Gastrocnemius medialis (tissue), 4 donors: Measurements from ENCODE around the gene SPEG. TPM values are rescaled to one million over a fixed set of nuclear protein-coding genes. Genes with fewer than 3 reads are reported as not detected.

ENCODE experiments used
- ATAC-seq, 2 donors: fragments of 150-250 bp; one replicate each; pipeline ENCODE4 v1.9.1; 2016
- DNase-seq, 2 donors: peaks; one replicate each; pipeline ENCODE4 v3.0.0-alpha.2; 2019
- H3K27ac ChIP-seq, 4 donors: fragments of 200-600 bp; sonication (generic); 1 replicate in 1 of 4; 2 replicates in 3 of 4; pipeline ENCODE4 v1.5.1; 2016 to 2018; ENCODE audit warnings: mild to moderate bottlenecking in 2 of 4, moderate library complexity in 1 of 4
- H3K27me3 ChIP-seq, 3 donors: fragments of 200-600 bp; sonication (generic) in 2 of 3; 1 replicate in 1 of 3; 2 replicates in 2 of 3; pipeline versions ENCODE4 v1.5.1 to v1.6.0; 2016 to 2019; ENCODE audit warnings: mild to moderate bottlenecking in 1 of 3, moderate library complexity in 1 of 3
- H3K36me3 ChIP-seq, 2 donors: fragments of 200-600 bp; sonication (generic) in 1 of 2; one replicate each; pipeline ENCODE4 v1.5.1; 2017 to 2018
- H3K4me1 ChIP-seq, 2 donors: fragments of 200-600 bp; sonication (generic) in 1 of 2; one replicate each; pipeline ENCODE4 v1.5.1; 2016 to 2017; ENCODE audit warnings: mild to moderate bottlenecking in 2 of 2
- H3K4me3 ChIP-seq, 4 donors: fragments of 200-600 bp; sonication (generic) in 3 of 4; 1 replicate in 1 of 4; 2 replicates in 3 of 4; pipeline ENCODE4 v1.5.1; 2016 to 2019; ENCODE audit warnings: mild to moderate bottlenecking in 2 of 4
- H3K9me3 ChIP-seq, 3 donors: fragments of 200-600 bp; sonication (generic) in 2 of 3; 1 replicate in 1 of 3; 2 replicates in 2 of 3; pipeline ENCODE4 v1.5.1; 2016 to 2019
- POLR2A ChIP-seq, 2 donors: fragments of 450-650 bp; IDR thresholded peaks; one replicate each; pipeline ENCODE4 v1.6.1; 2017; ENCODE audit warnings: antibody characterized with exemption in 2 of 2, mild to moderate bottlenecking in 2 of 2, moderate library complexity in 2 of 2
- in situ Hi-C, 4 donors: fragments of 200-750 bp; cut with MboI; loops; one replicate each; pipeline versions ENCODE4 v1.15.0 to v1.8.0; 2017; ENCODE audit warnings: low sequenced_read_pairs in 4 of 4
- intact Hi-C: fragments of 100-400 bp; cut with DNase I; formaldehyde crosslinking; loops from one replicate; pipeline ENCODE4 v1.15.1; 2023; ENCODE audit warnings: low total_unique reads
- total RNA-seq, 4 donors: library from RNA; depleted of rRNA; stranded (reverse); fragments of >200 nt; gene quantifications; one replicate each; pipeline versions ENCODE4 v1.1.0 to v1.2.3, GENCODE V29; 2016
- TF ChIP-seq, protein P1 (sequence below), 5 experiments: fragments of 450-650 bp in 3 of 5; fragments of 200-600 bp in 2 of 5; sonication (generic) in 2 of 5; IDR thresholded peaks in 4 of 5; conservative IDR thresholded peaks in 1 of 5; 1 replicate in 4 of 5; 2 replicates in 1 of 5; pipeline ENCODE4 v1.5.1; 2016 to 2019; ENCODE audit warnings: antibody characterized with exemption in 5 of 5, mild to moderate bottlenecking in 3 of 5, moderate library complexity in 3 of 5

Gene SPEG
- total RNA-seq, 4 donors from 2014 or later = 104 to 387 (median 222) TPM

DNA sequence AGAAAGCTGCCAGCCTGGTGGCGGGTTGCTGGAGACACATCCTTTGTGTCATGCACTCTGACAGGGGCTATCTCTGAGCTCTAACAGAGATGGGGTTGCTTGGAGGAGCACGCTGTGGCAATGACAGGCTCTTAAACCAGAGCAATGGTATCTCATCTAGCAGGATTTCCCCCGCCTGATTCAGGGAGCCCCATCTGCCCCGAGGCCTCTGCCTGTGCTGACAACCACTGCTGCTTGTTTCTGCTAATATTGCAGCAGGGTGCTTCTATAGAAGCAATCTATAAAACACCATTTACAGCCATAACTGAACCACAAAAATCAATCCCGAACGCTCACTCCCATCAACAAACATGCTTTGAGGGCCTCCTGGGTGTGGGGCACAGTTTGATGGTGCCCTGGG lies 34.1 kb upstream of the SPEG start:
- H3K27me3 ChIP-seq = no peaks in the 10 kb centered on the region
- no peak for DNase-seq
- H3K9me3 ChIP-seq = no peaks in the 10 kb centered on the region
- TF ChIP-seq POLR2A (IDR thresholded peaks at IDR 0.05) = no peak
- TF ChIP-seq, protein P1, sequence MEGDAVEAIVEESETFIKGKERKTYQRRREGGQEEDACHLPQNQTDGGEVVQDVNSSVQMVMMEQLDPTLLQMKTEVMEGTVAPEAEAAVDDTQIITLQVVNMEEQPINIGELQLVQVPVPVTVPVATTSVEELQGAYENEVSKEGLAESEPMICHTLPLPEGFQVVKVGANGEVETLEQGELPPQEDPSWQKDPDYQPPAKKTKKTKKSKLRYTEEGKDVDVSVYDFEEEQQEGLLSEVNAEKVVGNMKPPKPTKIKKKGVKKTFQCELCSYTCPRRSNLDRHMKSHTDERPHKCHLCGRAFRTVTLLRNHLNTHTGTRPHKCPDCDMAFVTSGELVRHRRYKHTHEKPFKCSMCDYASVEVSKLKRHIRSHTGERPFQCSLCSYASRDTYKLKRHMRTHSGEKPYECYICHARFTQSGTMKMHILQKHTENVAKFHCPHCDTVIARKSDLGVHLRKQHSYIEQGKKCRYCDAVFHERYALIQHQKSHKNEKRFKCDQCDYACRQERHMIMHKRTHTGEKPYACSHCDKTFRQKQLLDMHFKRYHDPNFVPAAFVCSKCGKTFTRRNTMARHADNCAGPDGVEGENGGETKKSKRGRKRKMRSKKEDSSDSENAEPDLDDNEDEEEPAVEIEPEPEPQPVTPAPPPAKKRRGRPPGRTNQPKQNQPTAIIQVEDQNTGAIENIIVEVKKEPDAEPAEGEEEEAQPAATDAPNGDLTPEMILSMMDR (IDR thresholded peaks at IDR 0.05 in 4 of 5, conservative IDR thresholded peaks at IDR 0.05 in 1 of 5) = no peak
- in situ Hi-C loops (loop anchor here (5.0 to 10.0 kb wide), 3 partner anchors 54 to 132 kb away; no protein-coding TSS in a partner anchor), intact Hi-C loops (loop anchor here (5.0 kb wide), 1 partner anchor 242 kb away; no protein-coding TSS in a partner anchor)
- H3K4me1 ChIP-seq = peaks cover 52 to 71% of the 10 kb centered on the region in 2 donors
- peak overlapping the region; percentile 92 to 99 (median 95) for H3K27ac ChIP-seq
- ATAC-seq = no peak
- H3K4me3 ChIP-seq = no peak overlapping the region
- H3K36me3 ChIP-seq = no peaks in the 10 kb centered on the region

DNA sequence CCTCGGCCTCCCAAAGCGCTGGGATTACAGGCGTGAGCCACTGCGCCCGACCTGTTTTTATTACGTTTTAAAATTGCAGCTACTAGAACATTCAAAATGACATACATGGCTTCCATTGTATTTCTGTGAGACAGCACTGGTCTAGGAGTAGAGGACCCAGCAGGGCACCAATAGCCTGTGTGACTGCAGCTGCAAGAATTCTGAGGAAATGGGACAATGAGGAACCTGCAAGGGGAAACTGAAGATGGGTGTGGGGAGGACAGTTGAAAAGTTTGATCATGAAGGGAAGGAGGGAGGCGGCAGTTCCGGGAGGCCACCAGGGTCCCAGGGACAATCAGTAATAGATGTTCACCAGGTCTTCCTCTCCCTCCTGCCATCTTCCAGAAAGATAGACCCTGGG lies 33.0 kb upstream of the SPEG start:
- no peak overlapping the region for H3K4me3 ChIP-seq
- H3K4me1 ChIP-seq = peaks cover 56 to 80% of the 10 kb centered on the region in 2 donors
- H3K36me3 ChIP-seq = no peaks in the 10 kb centered on the region
- in situ Hi-C loops (loop anchor here (5.0 to 10.0 kb wide), 3 partner anchors 53 to 131 kb away; no protein-coding TSS in a partner anchor), intact Hi-C loops (loop anchor here (5.0 kb wide), 1 partner anchor 241 kb away; no protein-coding TSS in a partner anchor)
- DNase-seq = no peak
- H3K27me3 ChIP-seq = no peaks in the 10 kb centered on the region
- peak overlapping the region; percentile 23 to 99 (median 95) for H3K27ac ChIP-seq
- no peak for TF ChIP-seq POLR2A (IDR thresholded peaks at IDR 0.05)
- no peaks in the 10 kb centered on the region for H3K9me3 ChIP-seq
- no peak for ATAC-seq

DNA sequence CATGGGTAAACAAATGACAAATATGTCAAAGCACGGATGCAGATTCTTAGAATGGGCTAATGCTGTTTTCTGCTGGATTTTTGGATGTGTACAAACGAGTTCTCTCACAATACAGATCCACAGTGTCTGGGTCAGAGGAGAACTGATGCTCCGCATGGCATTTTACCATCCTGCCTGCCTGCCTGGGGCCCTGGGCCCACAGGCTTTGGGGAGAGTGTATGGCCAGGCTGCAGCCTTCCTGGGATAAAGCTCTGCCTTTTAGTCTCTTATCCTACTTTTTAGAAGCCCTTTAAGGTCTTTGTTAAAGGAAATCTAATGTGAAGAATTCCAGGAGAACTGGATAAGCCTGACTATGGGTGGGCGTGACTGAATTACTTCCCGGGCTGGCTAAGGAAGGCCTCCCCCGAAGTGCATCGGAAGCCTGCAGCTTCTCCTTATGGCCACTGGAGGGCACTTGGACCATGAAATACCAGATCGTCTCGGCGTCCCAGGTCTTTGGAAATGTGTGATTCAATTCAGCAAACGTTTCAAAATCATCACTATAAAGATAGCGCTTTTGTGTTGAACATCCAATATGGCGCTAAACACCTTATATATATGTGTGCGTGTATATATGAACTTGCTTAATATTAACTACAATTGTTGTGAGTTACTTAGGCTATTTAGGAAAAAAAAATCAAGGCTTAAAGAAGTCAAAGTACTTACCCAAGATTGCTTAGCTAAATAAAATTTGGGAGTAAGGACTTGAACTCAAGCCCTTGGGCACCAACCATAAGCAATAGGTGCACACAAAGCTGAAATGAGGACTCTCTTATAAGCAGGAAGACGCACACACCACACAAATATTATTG lies 31.8 kb upstream of the SPEG start:
- ATAC-seq (peak; percentile 6 to 18), DNase-seq (peak; percentile 61 to 79)
- intact Hi-C loops (loop anchor here (1.0 to 5.0 kb wide), 2 partner anchors 127 to 239 kb away; no protein-coding TSS in a partner anchor), in situ Hi-C loops (loop anchor here (5.0 to 10.0 kb wide), 3 partner anchors 52 to 129 kb away; no protein-coding TSS in a partner anchor)
- no peak for TF ChIP-seq POLR2A (IDR thresholded peaks at IDR 0.05)
- TF ChIP-seq, protein P1 (IDR thresholded peaks at IDR 0.05 in 4 of 5, conservative IDR thresholded peaks at IDR 0.05 in 1 of 5) = peak; percentile 91 to 94 (median 93)
- H3K36me3 ChIP-seq = no peaks in the 10 kb centered on the region
- peaks cover 50 to 83% of the 10 kb centered on the region in 2 donors for H3K4me1 ChIP-seq
- H3K4me3 ChIP-seq = no peak overlapping the region
- no peaks in the 10 kb centered on the region for H3K9me3 ChIP-seq
- no peaks in the 10 kb centered on the region for H3K27me3 ChIP-seq
- H3K27ac ChIP-seq = peak overlapping the region; percentile 92 to 99 (median 98)

DNA sequence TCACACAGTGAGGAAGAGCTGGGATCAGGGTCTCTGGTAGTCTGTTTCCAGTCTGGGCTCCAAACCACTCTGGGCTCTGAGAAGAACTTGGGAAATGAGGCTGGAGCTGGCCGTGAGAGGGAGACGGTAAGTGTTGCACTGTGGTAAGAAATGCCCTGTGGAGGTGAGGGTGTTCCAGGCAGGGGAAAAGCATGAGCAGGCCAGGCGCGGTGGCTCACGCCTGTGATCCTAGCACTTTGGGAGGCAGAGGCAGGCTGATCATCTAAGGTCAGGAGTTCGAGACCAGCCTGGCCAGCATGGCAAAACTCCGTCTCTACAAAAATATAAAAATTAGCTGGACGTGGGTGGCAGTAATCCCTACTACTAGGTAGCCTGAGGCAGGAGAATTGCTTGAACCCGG lies 30.8 kb upstream of the SPEG start:
- peaks cover 41 to 75% of the 10 kb centered on the region in 2 donors for H3K4me1 ChIP-seq
- no peaks in the 10 kb centered on the region for H3K9me3 ChIP-seq
- H3K4me3 ChIP-seq = peak overlapping the region in 1 of 4 donors; percentile 47
- no peaks in the 10 kb centered on the region for H3K27me3 ChIP-seq
- no peaks in the 10 kb centered on the region for H3K36me3 ChIP-seq
- DNase-seq = no peak
- peak overlapping the region; percentile 92 to 99 (median 98) for H3K27ac ChIP-seq
- no peak for ATAC-seq
- intact Hi-C loops = loop anchor here (1.0 to 5.0 kb wide), 3 partner anchors 94 to 238 kb away; partner anchors contain the start of gene GMPPA
- in situ Hi-C loops = loop anchor here (5.0 to 10.0 kb wide), 3 partner anchors 51 to 128 kb away; no protein-coding TSS in a partner anchor
- TF ChIP-seq, protein P1 (IDR thresholded peaks at IDR 0.05 in 4 of 5, conservative IDR thresholded peaks at IDR 0.05 in 1 of 5) = no peak
- no peak for TF ChIP-seq POLR2A (IDR thresholded peaks at IDR 0.05)
